ENCODE measurements around the gene GRID1.

GRCh38 chr10:86038371-86038770 is 328.2 kb downstream of the GRID1 start:
- TF ChIP-seq PATZ1 (tag by site-specific recombination; IDR thresholded peaks at IDR 0.05): no peak
- no peak for TF ChIP-seq CTCF (tag by site-specific recombination; IDR thresholded peaks at IDR 0.05)
- no peak for TF ChIP-seq ZBTB1 (tag by site-specific recombination; IDR thresholded peaks at IDR 0.05)
- TF ChIP-seq PRDM6 (tag by site-specific recombination; IDR thresholded peaks at IDR 0.05): no peak
- no peak for TF ChIP-seq ZNF24 (tag by site-specific recombination; IDR thresholded peaks at IDR 0.05)
- no peak for TF ChIP-seq ZNF677 (tag by site-specific recombination; IDR thresholded peaks at IDR 0.05)
- TF ChIP-seq ZBTB21 (tag by site-specific recombination; IDR thresholded peaks at IDR 0.05): no peak
- no peak for TF ChIP-seq SCRT2 (tag by site-specific recombination; IDR thresholded peaks at IDR 0.05)
- TF ChIP-seq ZNF645 (tag by site-specific recombination; IDR thresholded peaks at IDR 0.05): no peak
